ENCODE results near the gene TPSD1. TPM values are rescaled to one million over a fixed set of nuclear protein-coding genes. Genes with fewer than 3 reads are reported as not detected.

TPSD1 gene
- total and polyA plus RNA-seq, 10 of the 15 experiments (the other 5 are each of a cell fraction or from before 2014, with no cell fraction given) = not detected

DNA sequence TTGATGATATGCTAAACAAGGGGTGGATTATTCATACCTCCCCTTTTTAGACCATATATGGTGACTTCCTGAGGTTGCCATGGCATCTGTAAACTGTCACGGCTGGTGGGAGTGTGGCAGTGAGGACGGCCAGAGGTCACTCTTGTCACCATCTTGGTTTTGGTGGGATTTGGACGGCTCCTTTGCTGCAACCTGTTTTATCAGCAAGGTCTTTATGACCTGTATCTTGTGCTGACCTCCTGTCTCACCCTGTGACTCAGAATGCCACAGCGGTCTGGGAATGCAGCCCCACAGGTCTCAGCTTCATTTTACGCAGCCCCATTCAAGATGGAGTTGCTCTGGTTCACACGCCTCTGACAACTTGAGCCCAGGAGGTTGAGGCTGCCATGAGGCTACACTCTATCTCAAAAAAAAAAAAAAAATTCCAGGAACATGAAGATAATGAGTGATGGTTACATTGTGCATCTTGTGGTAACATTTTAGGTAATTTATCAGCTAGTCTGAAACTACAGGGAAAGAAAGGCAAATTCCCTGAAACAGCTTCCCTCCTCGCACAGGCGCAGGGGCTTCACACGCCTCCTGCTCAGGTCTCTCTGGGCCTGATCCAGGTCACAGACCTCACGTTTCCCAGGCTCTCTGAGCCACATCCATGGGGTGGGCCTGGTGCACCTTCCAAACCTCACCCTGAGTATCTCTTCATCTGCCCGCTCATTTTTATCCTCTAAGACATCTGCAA, 38.2 kb downstream of the TPSD1 start:
- H2AFZ ChIP-seq (ENCODE audit: control insufficient read depth, low read depth, low read length) = no peak overlapping the region
- in situ Hi-C loops (cut with MboI) (no loop called here), intact Hi-C loops (cut with micrococcal nuclease; ENCODE audit: unreplicated experiment) (no loop called here)
- RAD21 ChIA-PET (ENCODE audit: unreplicated experiment) = no interaction called here
- H3K4me3 ChIP-seq = no peak overlapping the region
- BruUV-seq (replicated peaks) = no TSS peak
- ATAC-seq (no peak; the same call in 2 of the 3 replicates), FAIRE-seq (no peak), DNase-seq (ENCODE audit: low read depth, low spot score) (no peak)
- H3K27me3 ChIP-seq (replicated peaks in 1 of 2; ENCODE audit: control insufficient read depth in 2 of 2, insufficient read depth in 2 of 2, low read length in 1 of 2) = no peaks in the 10 kb centered on the region; a peak in 1 of 4 replicates
- H3K79me2 ChIP-seq (ENCODE audit: control insufficient read depth, insufficient read depth, low read length) = no peaks in the 10 kb centered on the region
- H3K9me3 ChIP-seq (replicated peaks; ENCODE audit: control insufficient read depth, insufficient read depth, low read length) = no peaks in the 10 kb centered on the region
- H3K4me1 ChIP-seq (ENCODE audit: control insufficient read depth, insufficient read depth, low read length) = no peaks in the 10 kb centered on the region
- H3K9ac ChIP-seq (ENCODE audit: control insufficient read depth, insufficient read depth, low read length) = no peak overlapping the region
- SMC1A ChIA-PET (ENCODE audit: uncharacterized antibody, unreplicated experiment) = no interaction called here
- 43% methylated on average over 11 of the region's 11 CpGs for WGBS (ENCODE audit: insufficient coverage, insufficient replicate concordance, low lambda C conversion rate, missing lambda C conversion rate)
- CTCF ChIA-PET = no interaction called here
- POLR2A ChIA-PET = no interaction called here
- no peak overlapping the region for H3K4me2 ChIP-seq (ENCODE audit: control insufficient read depth, insufficient read depth)
- no peaks in the 10 kb centered on the region for H4K20me1 ChIP-seq (ENCODE audit: control insufficient read depth, insufficient read depth)
- H3K27ac ChIP-seq (ENCODE audit: control insufficient read depth, insufficient read depth) = no peak overlapping the region
- no peaks in the 10 kb centered on the region for H3K36me3 ChIP-seq (ENCODE audit: control insufficient read depth in 2 of 2, insufficient read depth in 2 of 2, low read length in 1 of 2)
- TF ChIP-seq NR2C1 (IDR thresholded peaks at IDR 0.05) (no peak), MYB (IDR thresholded peaks at IDR 0.05; ENCODE audit: borderline replicate concordance, low read depth, low read length) (no peak), YBX1 (IDR thresholded peaks at IDR 0.05) (no peak), MTA3 (IDR thresholded peaks at IDR 0.05; ENCODE audit: borderline replicate concordance, low read length) (no peak), FOXK2 (IDR thresholded peaks at IDR 0.05) (no peak), POU2F2 (IDR thresholded peaks at IDR 0.05; ENCODE audit: borderline replicate concordance, low read depth, low read length) (no peak), NFXL1 (IDR thresholded peaks at IDR 0.05; ENCODE audit: borderline replicate concordance) (no peak), EGR1 (IDR thresholded peaks at IDR 0.05; ENCODE audit: borderline replicate concordance in 1 of 2, low read depth in 2 of 2, low read length in 2 of 2) (no peak), STAT3 (IDR thresholded peaks at IDR 0.05; ENCODE audit: low read depth, low read length) (no peak), CBFB (IDR thresholded peaks at IDR 0.05; ENCODE audit: low read depth) (no peak), TAF1 (IDR thresholded peaks at IDR 0.05; ENCODE audit: borderline replicate concordance, low read depth, low read length) (no peak), LARP7 (IDR thresholded peaks at IDR 0.05) (no peak), BACH1 (IDR thresholded peaks at IDR 0.05; ENCODE audit: borderline replicate concordance) (no peak), ZNF24 (IDR thresholded peaks at IDR 0.05) (no peak), SUZ12 (IDR thresholded peaks at IDR 0.05; ENCODE audit: unreplicated experiment) (no peak), CBX3 (IDR thresholded peaks at IDR 0.05; ENCODE audit: borderline replicate concordance, low read depth) (no peak), SRF (IDR thresholded peaks at IDR 0.05; ENCODE audit: low read depth in 2 of 2, low read length in 2 of 2) (peak in 1 of 2 experiments; percentile 61; a peak in 1 of 4 replicates)
- TF ChIP-seq, protein P1, sequence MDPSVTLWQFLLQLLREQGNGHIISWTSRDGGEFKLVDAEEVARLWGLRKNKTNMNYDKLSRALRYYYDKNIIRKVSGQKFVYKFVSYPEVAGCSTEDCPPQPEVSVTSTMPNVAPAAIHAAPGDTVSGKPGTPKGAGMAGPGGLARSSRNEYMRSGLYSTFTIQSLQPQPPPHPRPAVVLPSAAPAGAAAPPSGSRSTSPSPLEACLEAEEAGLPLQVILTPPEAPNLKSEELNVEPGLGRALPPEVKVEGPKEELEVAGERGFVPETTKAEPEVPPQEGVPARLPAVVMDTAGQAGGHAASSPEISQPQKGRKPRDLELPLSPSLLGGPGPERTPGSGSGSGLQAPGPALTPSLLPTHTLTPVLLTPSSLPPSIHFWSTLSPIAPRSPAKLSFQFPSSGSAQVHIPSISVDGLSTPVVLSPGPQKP (IDR thresholded peaks at IDR 0.05; ENCODE audit: low read depth, low read length) = 0 out of 2 replicates have a peak, but pooled peaks have one; percentile 35
- TF ChIP-seq, protein P2, sequence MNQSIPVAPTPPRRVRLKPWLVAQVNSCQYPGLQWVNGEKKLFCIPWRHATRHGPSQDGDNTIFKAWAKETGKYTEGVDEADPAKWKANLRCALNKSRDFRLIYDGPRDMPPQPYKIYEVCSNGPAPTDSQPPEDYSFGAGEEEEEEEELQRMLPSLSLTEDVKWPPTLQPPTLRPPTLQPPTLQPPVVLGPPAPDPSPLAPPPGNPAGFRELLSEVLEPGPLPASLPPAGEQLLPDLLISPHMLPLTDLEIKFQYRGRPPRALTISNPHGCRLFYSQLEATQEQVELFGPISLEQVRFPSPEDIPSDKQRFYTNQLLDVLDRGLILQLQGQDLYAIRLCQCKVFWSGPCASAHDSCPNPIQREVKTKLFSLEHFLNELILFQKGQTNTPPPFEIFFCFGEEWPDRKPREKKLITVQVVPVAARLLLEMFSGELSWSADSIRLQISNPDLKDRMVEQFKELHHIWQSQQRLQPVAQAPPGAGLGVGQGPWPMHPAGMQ (IDR thresholded peaks at IDR 0.05; ENCODE audit: borderline replicate concordance) = no peak
- TF ChIP-seq, protein P3, sequence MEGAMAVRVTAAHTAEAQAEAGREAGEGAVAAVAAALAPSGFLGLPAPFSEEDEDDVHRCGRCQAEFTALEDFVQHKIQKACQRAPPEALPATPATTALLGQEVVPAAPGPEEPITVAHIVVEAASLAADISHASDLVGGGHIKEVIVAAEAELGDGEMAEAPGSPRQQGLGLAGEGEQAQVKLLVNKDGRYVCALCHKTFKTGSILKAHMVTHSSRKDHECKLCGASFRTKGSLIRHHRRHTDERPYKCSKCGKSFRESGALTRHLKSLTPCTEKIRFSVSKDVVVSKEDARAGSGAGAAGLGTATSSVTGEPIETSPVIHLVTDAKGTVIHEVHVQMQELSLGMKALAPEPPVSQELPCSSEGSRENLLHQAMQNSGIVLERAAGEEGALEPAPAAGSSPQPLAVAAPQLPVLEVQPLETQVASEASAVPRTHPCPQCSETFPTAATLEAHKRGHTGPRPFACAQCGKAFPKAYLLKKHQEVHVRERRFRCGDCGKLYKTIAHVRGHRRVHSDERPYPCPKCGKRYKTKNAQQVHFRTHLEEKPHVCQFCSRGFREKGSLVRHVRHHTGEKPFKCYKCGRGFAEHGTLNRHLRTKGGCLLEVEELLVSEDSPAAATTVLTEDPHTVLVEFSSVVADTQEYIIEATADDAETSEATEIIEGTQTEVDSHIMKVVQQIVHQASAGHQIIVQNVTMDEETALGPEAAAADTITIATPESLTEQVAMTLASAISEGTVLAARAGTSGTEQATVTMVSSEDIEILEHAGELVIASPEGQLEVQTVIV (IDR thresholded peaks at IDR 0.05; ENCODE audit: borderline replicate concordance, partially characterized antibody) = no peak
